A549 (cell line): ENCODE results near the gene BCL7B. TPM values are rescaled to one million over a fixed set of nuclear protein-coding genes. Genes with fewer than 3 reads are reported as not detected.

Experiments
- ATAC-seq, 2 experiments: fragments of 200-7000 bp in 1 of 2; fragments of >200 bp in 1 of 2; cut with Nextera tagmentation in 1 of 2; cut with Tn5 transposase in 1 of 2; 3 replicates each; pipeline versions ENCODE4 v1.8.0 to v1.9.1; 2018 to 2020; ENCODE audit warnings: mild to moderate bottlenecking in 1 of 2, moderate library complexity in 1 of 2
- CTCF ChIA-PET: fragments of 300-600 bp; sonication (Branson Sonifier 250); formaldehyde crosslinking; extraction: SDS; loops from one replicate; lab custom pipeline; 2021; ENCODE audit warnings: antibody characterized with exemption, inconsistent platforms; lab: Yijun Ruan, JAX
- POLR2A ChIA-PET: fragments of 350-600 bp; formaldehyde crosslinking; extraction: SDS; loops from one replicate; lab custom pipeline; 2021; ENCODE audit warnings: antibody characterized with exemption, inconsistent platforms; lab: Yijun Ruan, JAX
- DNase-seq, 2 experiments: peaks; one replicate each; pipeline versions ENCODE4 v3.0.0 to v3.0.0-alpha.2; 2011 to 2016; ENCODE audit warnings: low read depth in 1 of 2, low spot score in 1 of 2
- FAIRE-seq: peaks from 2 replicates; lab custom pipeline; 2011; peaks lifted over from hg19 to GRCh38; lab: Jason Lieb, UNC
- H3K27ac ChIP-seq, 2 experiments: fragments of >200 bp; sonication (Bioruptor Twin); formaldehyde crosslinking; 3 replicates each; pipeline ENCODE4 v1.5.1; 2016 to 2017
- H3K4me1 ChIP-seq: fragments of >200 bp; sonication (Bioruptor Twin); formaldehyde crosslinking; 3 replicates; pipeline ENCODE4 v1.6.1; 2016
- H3K4me2 ChIP-seq: fragments of >200 bp; sonication (Bioruptor Twin); formaldehyde crosslinking; 3 replicates; pipeline ENCODE4 v1.6.1; 2016
- H3K4me3 ChIP-seq: fragments of >200 bp; sonication (Bioruptor Twin); formaldehyde crosslinking; 3 replicates; pipeline ENCODE4 v1.5.1; 2016
- H3K9me3 ChIP-seq: fragments of >200 bp; sonication (Bioruptor Twin); formaldehyde crosslinking; 3 replicates; pipeline ENCODE4 v1.6.1; 2016
- ATOH8 ChIP-seq: fragments of 250-450 bp; sonication (Bioruptor Pico); IDR thresholded peaks from 2 replicates; pipeline ENCODE4 v1.5.0; 2020; ENCODE audit warnings: low read depth, mild to moderate bottlenecking, moderate library complexity
- BHLHE40 ChIP-seq: IDR thresholded peaks from 2 replicates; pipeline ENCODE4 v1.6.1; 2012; ENCODE audit warnings: low read depth, low read length, inconsistent platforms
- CBX8 ChIP-seq: fragments of 200-600 bp; sonication (generic); IDR thresholded peaks from 2 replicates; pipeline ENCODE4 v1.6.1; 2016
- CEBPB ChIP-seq, 2 experiments: fragments of >200 bp in 1 of 2; sonication (Bioruptor Twin) in 1 of 2; formaldehyde crosslinking in 1 of 2; IDR thresholded peaks; 2 replicates each; pipeline ENCODE4 v1.6.1; 2012 to 2016
- CHD2 ChIP-seq: fragments of 150-350 bp; IDR thresholded peaks from 2 replicates; pipeline ENCODE4 v1.6.1; 2014; ENCODE audit warnings: low read length; ENCODE audit not compliant: partially characterized antibody
- CHD4 ChIP-seq: fragments of 200-600 bp; sonication (generic); IDR thresholded peaks from 2 replicates; pipeline ENCODE4 v1.6.1; 2016; ENCODE audit warnings: antibody characterized with exemption, mild to moderate bottlenecking, borderline replicate concordance
- ELK1 ChIP-seq: fragments of 150-350 bp; IDR thresholded peaks from 2 replicates; pipeline ENCODE4 v1.6.1; 2014; ENCODE audit warnings: low read depth, mild to moderate bottlenecking, low read length
- EP300 ChIP-seq, 2 experiments: fragments of >200 bp; sonication (Bioruptor Twin); formaldehyde crosslinking; IDR thresholded peaks; 2 replicates in 1 of 2; 3 replicates in 1 of 2; pipeline ENCODE4 v1.6.1; 2016 to 2017
- ESRRA ChIP-seq: fragments of 150-350 bp; IDR thresholded peaks from 2 replicates; pipeline ENCODE4 v1.6.1; 2014; ENCODE audit warnings: mild to moderate bottlenecking, low read length, borderline replicate concordance
- FOSB ChIP-seq: fragments of 250-450 bp; sonication (Bioruptor Pico); IDR thresholded peaks from 2 replicates; pipeline ENCODE4 v1.5.0; 2020; ENCODE audit warnings: mild to moderate bottlenecking, moderate library complexity
- FOXS1 ChIP-seq: fragments of 250-450 bp; sonication (Bioruptor Pico); IDR thresholded peaks from 2 replicates; pipeline ENCODE4 v1.5.0; 2020; ENCODE audit warnings: mild to moderate bottlenecking, moderate library complexity
- GATA3 ChIP-seq: IDR thresholded peaks from 2 replicates; pipeline ENCODE4 v1.6.1; 2012; ENCODE audit warnings: borderline replicate concordance
- HEYL ChIP-seq: fragments of 250-450 bp; sonication (Bioruptor Pico); IDR thresholded peaks from 2 replicates; pipeline ENCODE4 v1.8.0; 2021; ENCODE audit warnings: mild to moderate bottlenecking, moderate library complexity
- HOXB13 ChIP-seq: fragments of 250-450 bp; sonication (Bioruptor Pico); IDR thresholded peaks from 2 replicates; pipeline ENCODE4 v1.5.0; 2020; ENCODE audit warnings: low read depth, mild to moderate bottlenecking, moderate library complexity
- JUN ChIP-seq, 2 experiments: fragments of >200 bp; sonication (Bioruptor Twin); formaldehyde crosslinking; IDR thresholded peaks; 2 replicates in 1 of 2; 3 replicates in 1 of 2; pipeline ENCODE4 v1.6.1; 2016 to 2017
- KDM1A ChIP-seq: fragments of 200-600 bp; sonication (generic); IDR thresholded peaks from 2 replicates; pipeline ENCODE4 v1.6.1; 2016; ENCODE audit warnings: low read depth, mild to moderate bottlenecking
- KDM5A ChIP-seq: fragments of 200-600 bp; sonication (generic); IDR thresholded peaks from 2 replicates; pipeline ENCODE4 v1.6.1; 2016; ENCODE audit warnings: antibody characterized with exemption, mild to moderate bottlenecking
- MAFK ChIP-seq: fragments of 450-650 bp; IDR thresholded peaks from 2 replicates; pipeline ENCODE4 v1.6.1; 2014; ENCODE audit not compliant: partially characterized antibody
- MAZ ChIP-seq: fragments of 150-350 bp; IDR thresholded peaks from 2 replicates; pipeline ENCODE4 v1.6.1; 2014; ENCODE audit warnings: antibody characterized with exemption, low read depth, low read length, borderline replicate concordance
- MYC ChIP-seq: IDR thresholded peaks from 2 replicates; pipeline ENCODE4 v1.6.1; 2012; ENCODE audit warnings: mild to moderate bottlenecking, inconsistent platforms, low read length, improper control_type of control experiment, borderline replicate concordance
- NFE2L2 ChIP-seq: fragments of 150-350 bp; conservative IDR thresholded peaks from 2 replicates; pipeline ENCODE4 v1.6.1; 2014; ENCODE audit warnings: low read length
- NPAS2 ChIP-seq: fragments of 250-450 bp; sonication (Bioruptor Pico); IDR thresholded peaks from 2 replicates; pipeline ENCODE4 v1.8.0; 2022; ENCODE audit warnings: mild to moderate bottlenecking, moderate library complexity, borderline replicate concordance
- POLR2A ChIP-seq: IDR thresholded peaks from 2 replicates; pipeline ENCODE4 v1.6.1; 2012; ENCODE audit warnings: mild to moderate bottlenecking, low read length
- POLR2AphosphoS2 ChIP-seq: conservative IDR thresholded peaks from 2 replicates; pipeline ENCODE4 v1.6.1; 2012; ENCODE audit warnings: low read length, improper control_type of control experiment, inconsistent platforms
- RAD21 ChIP-seq, 2 experiments: fragments of >200 bp in 1 of 2; sonication (Bioruptor Twin) in 1 of 2; formaldehyde crosslinking in 1 of 2; IDR thresholded peaks in 1 of 2; conservative IDR thresholded peaks in 1 of 2; 2 replicates in 1 of 2; 3 replicates in 1 of 2; pipeline ENCODE4 v1.6.1; 2012 to 2018; ENCODE audit warnings: inconsistent platforms in 1 of 2
- RARB ChIP-seq: fragments of 250-450 bp; sonication (Bioruptor Pico); IDR thresholded peaks from 2 replicates; pipeline ENCODE4 v1.8.0; 2021; ENCODE audit warnings: mild to moderate bottlenecking, moderate library complexity
- RCOR1 ChIP-seq: fragments of 150-350 bp; IDR thresholded peaks from 2 replicates; pipeline ENCODE4 v1.6.1; 2014; ENCODE audit warnings: antibody characterized with exemption, low read length, low read depth
- REST ChIP-seq: fragments of 200-600 bp; sonication (generic); IDR thresholded peaks from 2 replicates; pipeline ENCODE4 v1.6.1; 2016; ENCODE audit warnings: antibody characterized with exemption, mild to moderate bottlenecking, moderate library complexity
- RFX5 ChIP-seq: fragments of 450-650 bp; IDR thresholded peaks from 2 replicates; pipeline ENCODE4 v1.7.1; 2014; ENCODE audit warnings: antibody characterized with exemption, mild to moderate bottlenecking, moderate library complexity
- RNF2 ChIP-seq: fragments of 200-600 bp; sonication (generic); IDR thresholded peaks from 2 replicates; pipeline ENCODE4 v1.6.1; 2016; ENCODE audit warnings: low read depth, mild to moderate bottlenecking, antibody characterized with exemption, moderate library complexity, borderline replicate concordance
- SMC3 ChIP-seq: fragments of >200 bp; sonication (Bioruptor Twin); formaldehyde crosslinking; IDR thresholded peaks from 3 replicates; pipeline ENCODE4 v1.6.1; 2018; ENCODE audit warnings: inconsistent platforms
- TP53 ChIP-seq: fragments of 250-450 bp; sonication (Bioruptor Pico); IDR thresholded peaks from 2 replicates; pipeline ENCODE4 v1.5.0; 2021; ENCODE audit warnings: mild to moderate bottlenecking, moderate library complexity
- ZFP36 ChIP-seq: fragments of 450-650 bp; IDR thresholded peaks from 2 replicates; pipeline ENCODE4 v1.6.1; 2014; ENCODE audit warnings: borderline replicate concordance; ENCODE audit not compliant: partially characterized antibody
- ZSCAN20 ChIP-seq: fragments of 250-450 bp; sonication (Bioruptor Pico); IDR thresholded peaks from 2 replicates; pipeline ENCODE4 v1.8.0; 2022; ENCODE audit warnings: mild to moderate bottlenecking, moderate library complexity
- WGBS: methylation state at CpG from one replicate; pipeline ENCODE4 v1.1.6; 2017; ENCODE audit errors: missing lambda C conversion rate; 5-methylcytosine and 5-hydroxymethylcytosine counted together
- polyA minus RNA-seq: library from RNA; depleted of rRNA, polyadenylated mRNA; stranded (reverse); fragments of >200 nt; gene quantifications from 2 replicates; pipeline ENCODE4 v1.2.3, GENCODE V29; 2011; rRNA and poly(A)+ RNA removed
- polyA plus RNA-seq, 4 experiments: library from polyadenylated mRNA; depleted of rRNA in 3 of 4; stranded (reverse); fragments of >200 nt; fragmentation: RNase III in 1 of 4; extraction: RNeasy Plus Mini Kit Qiagen cat#74134 plus additional on column Dnase treatment in 1 of 4; gene quantifications; 2 replicates in 3 of 4; 3 replicates in 1 of 4; pipeline ENCODE4 v1.2.3, GENCODE V29; 2011 to 2017
- TF ChIP-seq, protein P1 (sequence below): fragments of >200 bp; sonication (Bioruptor Twin); formaldehyde crosslinking; IDR thresholded peaks from 2 replicates; pipeline ENCODE4 v1.6.1; 2016

The BCL7B gene
- polyA plus RNA-seq (2011; rRNA removed) (58.8 and 62.5 TPM in 2 replicates), polyA plus RNA-seq (2017; fragmentation: RNase III; extraction: RNeasy Plus Mini Kit Qiagen cat#74134 plus additional on column Dnase treatment) (48.8 to 52.3 TPM (median 51.7 TPM) in 3 replicates), polyA minus RNA-seq (54.6 and 58.6 TPM in 2 replicates)
- 86.5 and 94.9 TPM in 2 replicates for polyA plus RNA-seq (2012; cell fraction: cytosol; rRNA removed)
- 54.4 and 57.8 TPM in 2 replicates for polyA plus RNA-seq (2012; cell fraction: nucleus; rRNA removed)

DNA sequence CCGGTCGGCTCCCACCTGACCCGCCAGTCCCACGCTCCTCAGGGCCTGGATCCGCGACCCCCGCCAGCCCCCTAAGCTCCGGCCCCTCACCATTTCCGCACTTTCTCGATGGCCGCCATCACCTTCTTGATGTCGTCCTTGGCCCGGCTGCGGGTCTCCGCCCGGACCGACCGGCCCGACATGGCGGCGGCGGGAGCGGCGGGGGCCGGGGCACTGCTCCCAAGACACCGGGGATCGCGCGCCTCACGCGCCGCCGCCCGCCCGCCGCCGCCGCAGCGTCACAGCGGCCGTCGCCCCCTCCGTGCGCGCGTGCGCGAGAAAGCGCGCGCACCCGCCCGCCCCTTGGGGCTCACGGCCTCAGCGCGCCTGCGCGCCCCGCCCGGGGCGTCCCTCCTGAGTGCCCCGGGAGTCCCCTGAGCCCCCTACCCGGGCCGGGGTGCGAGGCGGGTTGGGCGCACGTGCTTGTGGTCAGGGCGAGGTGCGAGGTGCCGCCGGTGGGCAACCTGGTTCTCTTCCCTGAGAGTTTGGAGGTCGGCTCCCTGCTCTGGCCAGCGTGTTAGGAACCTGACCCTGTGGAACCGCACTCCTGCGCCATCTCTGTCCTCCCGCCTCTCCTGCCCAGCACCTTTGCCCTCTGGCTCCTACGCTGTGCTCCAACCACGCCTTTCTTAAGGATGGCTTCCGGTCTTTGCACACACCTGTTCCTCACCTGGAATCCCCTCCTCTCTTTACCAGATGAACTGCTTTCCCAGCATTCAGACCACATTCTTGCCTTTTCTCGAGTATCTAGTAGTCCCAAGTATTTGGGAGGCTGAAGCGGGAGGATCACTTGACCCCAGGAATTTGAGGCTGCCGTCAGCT is at the start of gene BCL7B:
BCL7B (minus strand) TSS at position 294 of the 861 bp plus-strand sequence; CDS start at position 182, 112 bp downstream.
- ChIA-PET CTCF (interaction anchor here (0.8 to 2.4 kb wide), 4 partner anchors 10 to 177 kb away, joined by 3 to 7 read pairs (median 4); no protein-coding TSS in a partner anchor), POLR2A (interaction anchor here (0.7 to 2.5 kb wide), 7 partner anchors 8 to 150 kb away, joined by 4 to 16 read pairs (median 6); partner anchors contain the start of genes BAZ1B, MLXIPL and TBL2)
- DNase-seq: peak; percentile 81 to 97
- Histone ChIP-seq H3K27ac (peak within 1 kb of the TSS; percentile 99), H3K4me1 (peaks cover 25% of the 10 kb centered on the region), H3K9me3 (no peaks in the 10 kb centered on the region), H3K4me2 (peak within 1 kb of the TSS; percentile 95), H3K4me3 (peak within 1 kb of the TSS; percentile 90)
- 12% methylated on average over 18 of the region's 83 CpGs for WGBS
- peak; percentile 69 to 78 for ATAC-seq
- no peak for FAIRE-seq
- TF ChIP-seq CEBPB (IDR thresholded peaks at IDR 0.05) (no peak), ZFP36 (no peak), RCOR1 (no peak), KDM1A (peak; percentile 62; the same call in 1 of the 2 replicates), GATA3 (no peak), TP53 (CRISPR knock-in tag) (0 out of 2 replicates have a peak, but pooled peaks have one; percentile 36), FOSB (0 out of 2 replicates have a peak, but pooled peaks have one; percentile 37), POLR2AphosphoS2 (no peak), KDM5A (no peak), CHD2 (no peak), ESRRA (no peak), CBX8 (no peak), MYC (no peak), FOXS1 (CRISPR knock-in tag) (peak; percentile 64; the same call in 1 of the 2 replicates), JUN (IDR thresholded peaks at IDR 0.05) (peak; percentile 63 to 88), EP300 (IDR thresholded peaks at IDR 0.05) (no peak), RNF2 (no peak), REST (no peak), HEYL (CRISPR knock-in tag) (no peak), NFE2L2 (no peak), ZSCAN20 (CRISPR knock-in tag) (0 out of 2 replicates have a peak, but pooled peaks have one; percentile 24), BHLHE40 (no peak), NPAS2 (CRISPR knock-in tag) (no peak), RFX5 (no peak), MAFK (no peak), POLR2A (peak; percentile 71), RARB (peak; percentile 47; the same call in 1 of the 2 replicates), ATOH8 (CRISPR knock-in tag) (peak; percentile 95), ELK1 (no peak), MAZ (no peak), CHD4 (peak; percentile 80; the same call in 1 of the 2 replicates), SMC3 (no peak), HOXB13 (CRISPR knock-in tag) (peak; percentile 93; the same call in 1 of the 2 replicates), RAD21 (conservative IDR thresholded peaks at IDR 0.05 in 1 of 2, IDR thresholded peaks at IDR 0.05 in 1 of 2) (no peak)
- TF ChIP-seq, protein P1, sequence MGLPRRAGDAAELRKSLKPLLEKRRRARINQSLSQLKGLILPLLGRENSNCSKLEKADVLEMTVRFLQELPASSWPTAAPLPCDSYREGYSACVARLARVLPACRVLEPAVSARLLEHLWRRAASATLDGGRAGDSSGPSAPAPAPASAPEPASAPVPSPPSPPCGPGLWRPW: no peak
